ENCODE measurements around the gene KCNQ5.

GRCh38 chr6:73176057-73176456 is 554.2 kb downstream of the KCNQ5 start:
- TF ChIP-seq CTCF (IDR thresholded peaks at IDR 0.05), result no peak
- TF ChIP-seq POLR2AphosphoS5 (IDR thresholded peaks at IDR 0.05; ENCODE audit: low read depth, low read length), result no peak
- TF ChIP-seq SIN3A (IDR thresholded peaks at IDR 0.05; ENCODE audit: borderline replicate concordance, insufficient read depth, low read depth, low read length), result no peak
- no peak for TF ChIP-seq REST (IDR thresholded peaks at IDR 0.05; ENCODE audit: insufficient read depth in 1 of 2, low read depth in 2 of 2, low read length in 1 of 2)

All from Panc1 (cell line).